H1 (cell line): ENCODE measurements around the gene EIF4E3. TPM values are rescaled to one million over a fixed set of nuclear protein-coding genes. Genes with fewer than 3 reads are reported as not detected.

Experiments used
- ASH2L ChIP-seq: fragments of 200-600, 300-600 bp; sonication (generic); IDR thresholded peaks from one replicate; pipeline ENCODE4 v1.7.1; 2017; ENCODE audit warnings: low read length
- BCL11A ChIP-seq, 2 experiments: IDR thresholded peaks; one replicate each; pipeline ENCODE4 v1.6.1; 2011; ENCODE audit warnings: low read depth in 2 of 2, low read length in 2 of 2, mild to moderate bottlenecking in 2 of 2
- JUND ChIP-seq: IDR thresholded peaks from 2 replicates; pipeline ENCODE4 v1.6.1; 2011; ENCODE audit warnings: mild to moderate bottlenecking, improper control_type of control experiment, low read length
- PHF8 ChIP-seq: fragments of 200-600 bp; sonication (generic); conservative IDR thresholded peaks from 2 replicates; pipeline ENCODE4 v1.7.1; 2012; ENCODE audit warnings: low read depth, mild to moderate bottlenecking, inconsistent platforms, low read length, moderate library complexity
- SIRT6 ChIP-seq: IDR thresholded peaks from one replicate; pipeline ENCODE4 v1.7.1; 2012; ENCODE audit warnings: low read length, inconsistent platforms
- SRF ChIP-seq: IDR thresholded peaks from 2 replicates; pipeline ENCODE4 v1.6.1; 2011; ENCODE audit warnings: mild to moderate bottlenecking, low read depth, low read length, moderate library complexity
- SUZ12 ChIP-seq: fragments of 200-600 bp; sonication (generic); IDR thresholded peaks from 2 replicates; pipeline ENCODE4 v1.6.1; 2012; ENCODE audit warnings: mild to moderate bottlenecking, inconsistent platforms, low read length, moderate library complexity, mixed read lengths
- polyA plus RNA-seq, 7 experiments: library from polyadenylated mRNA; depleted of rRNA in 3 of 7; stranded (reverse) in 5 of 7; unstranded in 2 of 7; fragments of >200 nt in 5 of 7; fragments of 200-250 nt in 2 of 7; gene quantifications; 1 replicate in 5 of 7; 2 replicates in 1 of 7; 4 replicates in 1 of 7; pipeline versions ENCODE4 v1.2.1 to v1.2.3, GENCODE V29; 2011 to 2013; ENCODE audit warnings: missing spikeins in 2 of 7, mixed read lengths in 2 of 7
- total RNA-seq: library from RNA; stranded (reverse); fragmentation: NEBNext Ultra II Directional; extraction: Animal tissue kit (Norgen Biotek cat#: 25700); gene quantifications from 2 replicates; pipeline ENCODE4 v1.2.1, GENCODE V29; 2021
- TF ChIP-seq, protein P1 (sequence below): fragments of 300-600 bp; sonication (generic); IDR thresholded peaks from 2 replicates; pipeline ENCODE4 v1.7.1; 2012; ENCODE audit warnings: low read length, moderate library complexity, mild to moderate bottlenecking, inconsistent platforms; ENCODE audit not compliant: insufficient replicate concordance
- TF ChIP-seq, protein P2 (sequence below): IDR thresholded peaks from 2 replicates; pipeline ENCODE4 v1.6.1; 2012; ENCODE audit warnings: inconsistent platforms
- TF ChIP-seq, protein P3 (sequence below), 3 experiments: IDR thresholded peaks; 1 replicate in 2 of 3; 2 replicates in 1 of 3; pipeline versions ENCODE4 v1.5.1 to v1.6.1; 2011; ENCODE audit warnings: low read length in 3 of 3, mild to moderate bottlenecking in 3 of 3, inconsistent platforms in 2 of 3, low read depth in 1 of 3, moderate library complexity in 1 of 3; ENCODE audit not compliant: insufficient read depth in 1 of 3; ENCODE audit errors: control extremely low read depth in 1 of 3

Gene EIF4E3
- total and polyA plus RNA-seq, 2 of the 8 experiments (the other 6 are each of a cell fraction or from before 2014, with no cell fraction given), result 5.2 to 17.0 TPM

DNA sequence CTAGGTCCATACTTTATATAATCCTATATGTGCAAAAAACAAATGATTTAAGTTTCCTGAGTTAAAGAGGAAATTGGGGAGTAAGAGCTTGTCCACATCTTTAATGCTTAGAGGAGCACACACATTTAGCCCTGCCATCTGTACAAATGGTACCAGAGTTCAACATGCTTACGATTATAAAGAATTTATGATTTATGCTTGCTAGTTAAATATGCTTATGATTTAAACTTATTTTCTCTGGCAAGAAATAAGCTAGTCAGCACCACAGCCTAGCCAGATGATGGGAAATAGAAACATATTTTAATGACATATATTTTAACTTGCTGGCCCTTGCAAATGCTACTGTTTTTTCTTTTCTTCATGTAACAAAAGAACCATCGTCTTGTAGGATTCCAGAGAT is 48.3 kb downstream of the EIF4E3 start (continued):
- TF ChIP-seq, protein P1, sequence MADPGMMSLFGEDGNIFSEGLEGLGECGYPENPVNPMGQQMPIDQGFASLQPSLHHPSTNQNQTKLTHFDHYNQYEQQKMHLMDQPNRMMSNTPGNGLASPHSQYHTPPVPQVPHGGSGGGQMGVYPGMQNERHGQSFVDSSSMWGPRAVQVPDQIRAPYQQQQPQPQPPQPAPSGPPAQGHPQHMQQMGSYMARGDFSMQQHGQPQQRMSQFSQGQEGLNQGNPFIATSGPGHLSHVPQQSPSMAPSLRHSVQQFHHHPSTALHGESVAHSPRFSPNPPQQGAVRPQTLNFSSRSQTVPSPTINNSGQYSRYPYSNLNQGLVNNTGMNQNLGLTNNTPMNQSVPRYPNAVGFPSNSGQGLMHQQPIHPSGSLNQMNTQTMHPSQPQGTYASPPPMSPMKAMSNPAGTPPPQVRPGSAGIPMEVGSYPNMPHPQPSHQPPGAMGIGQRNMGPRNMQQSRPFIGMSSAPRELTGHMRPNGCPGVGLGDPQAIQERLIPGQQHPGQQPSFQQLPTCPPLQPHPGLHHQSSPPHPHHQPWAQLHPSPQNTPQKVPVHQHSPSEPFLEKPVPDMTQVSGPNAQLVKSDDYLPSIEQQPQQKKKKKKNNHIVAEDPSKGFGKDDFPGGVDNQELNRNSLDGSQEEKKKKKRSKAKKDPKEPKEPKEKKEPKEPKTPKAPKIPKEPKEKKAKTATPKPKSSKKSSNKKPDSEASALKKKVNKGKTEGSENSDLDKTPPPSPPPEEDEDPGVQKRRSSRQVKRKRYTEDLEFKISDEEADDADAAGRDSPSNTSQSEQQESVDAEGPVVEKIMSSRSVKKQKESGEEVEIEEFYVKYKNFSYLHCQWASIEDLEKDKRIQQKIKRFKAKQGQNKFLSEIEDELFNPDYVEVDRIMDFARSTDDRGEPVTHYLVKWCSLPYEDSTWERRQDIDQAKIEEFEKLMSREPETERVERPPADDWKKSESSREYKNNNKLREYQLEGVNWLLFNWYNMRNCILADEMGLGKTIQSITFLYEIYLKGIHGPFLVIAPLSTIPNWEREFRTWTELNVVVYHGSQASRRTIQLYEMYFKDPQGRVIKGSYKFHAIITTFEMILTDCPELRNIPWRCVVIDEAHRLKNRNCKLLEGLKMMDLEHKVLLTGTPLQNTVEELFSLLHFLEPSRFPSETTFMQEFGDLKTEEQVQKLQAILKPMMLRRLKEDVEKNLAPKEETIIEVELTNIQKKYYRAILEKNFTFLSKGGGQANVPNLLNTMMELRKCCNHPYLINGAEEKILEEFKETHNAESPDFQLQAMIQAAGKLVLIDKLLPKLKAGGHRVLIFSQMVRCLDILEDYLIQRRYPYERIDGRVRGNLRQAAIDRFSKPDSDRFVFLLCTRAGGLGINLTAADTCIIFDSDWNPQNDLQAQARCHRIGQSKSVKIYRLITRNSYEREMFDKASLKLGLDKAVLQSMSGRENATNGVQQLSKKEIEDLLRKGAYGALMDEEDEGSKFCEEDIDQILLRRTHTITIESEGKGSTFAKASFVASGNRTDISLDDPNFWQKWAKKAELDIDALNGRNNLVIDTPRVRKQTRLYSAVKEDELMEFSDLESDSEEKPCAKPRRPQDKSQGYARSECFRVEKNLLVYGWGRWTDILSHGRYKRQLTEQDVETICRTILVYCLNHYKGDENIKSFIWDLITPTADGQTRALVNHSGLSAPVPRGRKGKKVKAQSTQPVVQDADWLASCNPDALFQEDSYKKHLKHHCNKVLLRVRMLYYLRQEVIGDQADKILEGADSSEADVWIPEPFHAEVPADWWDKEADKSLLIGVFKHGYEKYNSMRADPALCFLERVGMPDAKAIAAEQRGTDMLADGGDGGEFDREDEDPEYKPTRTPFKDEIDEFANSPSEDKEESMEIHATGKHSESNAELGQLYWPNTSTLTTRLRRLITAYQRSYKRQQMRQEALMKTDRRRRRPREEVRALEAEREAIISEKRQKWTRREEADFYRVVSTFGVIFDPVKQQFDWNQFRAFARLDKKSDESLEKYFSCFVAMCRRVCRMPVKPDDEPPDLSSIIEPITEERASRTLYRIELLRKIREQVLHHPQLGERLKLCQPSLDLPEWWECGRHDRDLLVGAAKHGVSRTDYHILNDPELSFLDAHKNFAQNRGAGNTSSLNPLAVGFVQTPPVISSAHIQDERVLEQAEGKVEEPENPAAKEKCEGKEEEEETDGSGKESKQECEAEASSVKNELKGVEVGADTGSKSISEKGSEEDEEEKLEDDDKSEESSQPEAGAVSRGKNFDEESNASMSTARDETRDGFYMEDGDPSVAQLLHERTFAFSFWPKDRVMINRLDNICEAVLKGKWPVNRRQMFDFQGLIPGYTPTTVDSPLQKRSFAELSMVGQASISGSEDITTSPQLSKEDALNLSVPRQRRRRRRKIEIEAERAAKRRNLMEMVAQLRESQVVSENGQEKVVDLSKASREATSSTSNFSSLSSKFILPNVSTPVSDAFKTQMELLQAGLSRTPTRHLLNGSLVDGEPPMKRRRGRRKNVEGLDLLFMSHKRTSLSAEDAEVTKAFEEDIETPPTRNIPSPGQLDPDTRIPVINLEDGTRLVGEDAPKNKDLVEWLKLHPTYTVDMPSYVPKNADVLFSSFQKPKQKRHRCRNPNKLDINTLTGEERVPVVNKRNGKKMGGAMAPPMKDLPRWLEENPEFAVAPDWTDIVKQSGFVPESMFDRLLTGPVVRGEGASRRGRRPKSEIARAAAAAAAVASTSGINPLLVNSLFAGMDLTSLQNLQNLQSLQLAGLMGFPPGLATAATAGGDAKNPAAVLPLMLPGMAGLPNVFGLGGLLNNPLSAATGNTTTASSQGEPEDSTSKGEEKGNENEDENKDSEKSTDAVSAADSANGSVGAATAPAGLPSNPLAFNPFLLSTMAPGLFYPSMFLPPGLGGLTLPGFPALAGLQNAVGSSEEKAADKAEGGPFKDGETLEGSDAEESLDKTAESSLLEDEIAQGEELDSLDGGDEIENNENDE, result no peak
- TF ChIP-seq SIRT6, result no peak
- TF ChIP-seq, protein P2, sequence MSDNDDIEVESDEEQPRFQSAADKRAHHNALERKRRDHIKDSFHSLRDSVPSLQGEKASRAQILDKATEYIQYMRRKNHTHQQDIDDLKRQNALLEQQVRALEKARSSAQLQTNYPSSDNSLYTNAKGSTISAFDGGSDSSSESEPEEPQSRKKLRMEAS, result no peak
- TF ChIP-seq, protein P3, sequence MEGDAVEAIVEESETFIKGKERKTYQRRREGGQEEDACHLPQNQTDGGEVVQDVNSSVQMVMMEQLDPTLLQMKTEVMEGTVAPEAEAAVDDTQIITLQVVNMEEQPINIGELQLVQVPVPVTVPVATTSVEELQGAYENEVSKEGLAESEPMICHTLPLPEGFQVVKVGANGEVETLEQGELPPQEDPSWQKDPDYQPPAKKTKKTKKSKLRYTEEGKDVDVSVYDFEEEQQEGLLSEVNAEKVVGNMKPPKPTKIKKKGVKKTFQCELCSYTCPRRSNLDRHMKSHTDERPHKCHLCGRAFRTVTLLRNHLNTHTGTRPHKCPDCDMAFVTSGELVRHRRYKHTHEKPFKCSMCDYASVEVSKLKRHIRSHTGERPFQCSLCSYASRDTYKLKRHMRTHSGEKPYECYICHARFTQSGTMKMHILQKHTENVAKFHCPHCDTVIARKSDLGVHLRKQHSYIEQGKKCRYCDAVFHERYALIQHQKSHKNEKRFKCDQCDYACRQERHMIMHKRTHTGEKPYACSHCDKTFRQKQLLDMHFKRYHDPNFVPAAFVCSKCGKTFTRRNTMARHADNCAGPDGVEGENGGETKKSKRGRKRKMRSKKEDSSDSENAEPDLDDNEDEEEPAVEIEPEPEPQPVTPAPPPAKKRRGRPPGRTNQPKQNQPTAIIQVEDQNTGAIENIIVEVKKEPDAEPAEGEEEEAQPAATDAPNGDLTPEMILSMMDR (IDR thresholded peaks at IDR 0.05; ENCODE audit: control extremely low read depth in 1 of 3, insufficient read depth in 1 of 3, low read depth in 1 of 3, low read length in 3 of 3), result no peak
- no peak for TF ChIP-seq SRF
- TF ChIP-seq BCL11A (IDR thresholded peaks at IDR 0.05; ENCODE audit: low read depth in 2 of 2, low read length in 2 of 2), result no peak
- no peak for TF ChIP-seq JUND
- no peak for TF ChIP-seq SUZ12
- TF ChIP-seq PHF8, result no peak
- no peak for TF ChIP-seq ASH2L
